GM12874 (cell line): ENCODE data around the gene JAG2.

ENCODE experiments used
- CTCF ChIP-seq: IDR thresholded peaks from 2 replicates; pipeline ENCODE4 v1.5.1; 2011; ENCODE audit warnings: low read depth, mild to moderate bottlenecking, control low read depth, low read length, moderate library complexity; ENCODE audit not compliant: insufficient read depth

The JAG2 gene

GRCh38 chr14:105211758-105212089 lies 43.1 kb upstream of the JAG2 start:
- TF ChIP-seq CTCF = no peak

- TF ChIP-seq CTCF = no peak
These were observed 42.6 kb upstream of the JAG2 start for GRCh38 chr14:105211086-105211757.

GRCh38 chr14:105210266-105211025 lies 41.9 kb upstream of the JAG2 start:
- TF ChIP-seq CTCF = no peak

- TF ChIP-seq CTCF = no peak
These were observed 41.1 kb upstream of the JAG2 start for GRCh38 chr14:105209646-105210045.

GRCh38 chr14:105209091-105209490 lies 40.5 kb upstream of the JAG2 start:
- TF ChIP-seq CTCF = no peak

GRCh38 chr14:105208738-105209075 lies 40.1 kb upstream of the JAG2 start:
- no peak for TF ChIP-seq CTCF

GRCh38 chr14:105207996-105208737 lies 39.6 kb upstream of the JAG2 start:
- no peak for TF ChIP-seq CTCF
